Cerebellar cortex (tissue), 1 donor: ENCODE results near the gene KYAT1.
A peak's percentile ranks its signal among the peaks of the same experiment; 100 is the strongest.
"Not testable (repeated sequence)": the region's sequence is repeated elsewhere in the genome, so short reads cannot be mapped to it uniquely, and the experiment has no call there.

Source experiments
- DNase-seq: peaks from one replicate; pipeline ENCODE4 v3.0.0-alpha.2; 2015; ENCODE audit warnings: low spot score

The KYAT1 gene

DNA sequence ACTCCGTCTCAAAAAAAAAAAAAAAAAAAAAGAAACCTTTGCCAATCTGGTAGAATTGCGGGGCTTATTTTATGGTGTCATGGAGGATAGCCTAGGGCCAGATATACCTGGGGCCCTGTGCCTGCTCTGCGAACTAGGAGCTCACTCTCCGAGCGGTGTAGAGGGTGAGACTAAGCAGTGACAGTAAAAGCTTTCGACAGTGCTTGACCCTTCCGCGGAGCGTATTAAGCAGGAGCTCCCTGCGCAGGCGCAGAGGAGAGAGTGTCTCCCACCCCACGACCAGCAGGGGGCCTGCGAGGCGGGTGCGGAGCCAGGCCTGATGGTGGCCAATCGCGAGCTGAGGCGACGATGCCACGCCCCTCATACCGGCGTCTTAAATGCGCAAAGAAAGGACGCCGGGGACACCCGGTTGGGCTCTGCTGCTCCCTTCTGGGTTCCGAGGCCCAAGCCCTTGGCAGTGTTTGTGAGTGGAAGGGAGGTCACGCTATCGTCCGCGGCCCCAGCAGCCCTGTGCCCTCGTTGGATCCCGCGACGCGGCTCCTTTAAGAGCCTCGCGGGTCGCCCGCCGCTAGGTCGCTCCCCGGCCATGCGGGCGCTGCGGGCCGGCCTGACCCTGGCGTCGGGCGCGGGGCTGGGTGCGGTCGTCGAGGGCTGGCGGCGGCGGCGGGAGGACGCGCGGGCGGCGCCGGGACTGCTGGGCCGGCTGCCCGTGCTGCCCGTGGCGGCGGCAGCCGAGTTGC lies 63.5 kb downstream of the KYAT1 start, which contains the start of gene ENDOG:
Gene ENDOG (plus strand): TSS at position 402 of the 740 bp plus-strand sequence. CDS start 185 bp downstream, at position 587.
- peak; percentile 97 for DNase-seq

DNA sequence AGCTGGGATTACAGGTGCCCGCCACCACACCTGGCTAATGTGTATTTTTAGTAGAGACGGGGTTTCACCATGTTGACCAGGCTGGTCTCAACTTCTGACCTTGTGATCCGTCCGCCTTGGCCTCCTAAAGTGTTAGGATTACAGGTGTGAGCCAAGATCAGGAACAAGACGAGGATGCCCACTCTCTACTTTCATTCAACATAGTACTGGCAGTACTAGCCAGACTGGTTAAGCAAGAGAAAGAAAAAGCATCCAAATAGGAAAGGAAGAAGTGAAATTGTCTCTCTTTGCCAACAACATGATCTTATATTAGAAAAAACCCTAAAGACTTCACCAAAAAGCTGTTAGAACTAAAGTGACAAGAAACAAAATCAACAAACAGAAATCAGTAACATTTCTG lies 70.9 kb downstream of the KYAT1 start:
- DNase-seq: no peak

DNA sequence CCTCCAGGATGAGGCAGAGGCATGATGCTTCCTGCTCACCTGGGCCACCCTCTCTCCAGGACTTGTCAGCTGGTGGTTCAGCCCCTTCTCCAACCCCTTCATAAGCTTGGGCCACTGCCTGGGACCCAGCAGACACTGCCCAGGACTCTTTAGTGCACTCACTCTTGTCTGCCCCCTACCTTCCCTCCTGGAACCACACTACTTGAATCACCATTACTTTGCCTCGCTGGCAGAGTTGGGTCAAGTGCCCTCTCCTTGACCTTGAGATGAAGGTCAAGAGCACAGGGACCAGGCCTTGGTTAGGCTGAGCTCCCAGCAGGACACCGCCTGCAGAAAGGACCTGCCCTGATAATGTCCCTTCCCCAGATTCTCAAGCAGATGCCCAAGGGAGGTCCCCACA lies 71.9 kb downstream of the KYAT1 start:
- DNase-seq: no peak

DNA sequence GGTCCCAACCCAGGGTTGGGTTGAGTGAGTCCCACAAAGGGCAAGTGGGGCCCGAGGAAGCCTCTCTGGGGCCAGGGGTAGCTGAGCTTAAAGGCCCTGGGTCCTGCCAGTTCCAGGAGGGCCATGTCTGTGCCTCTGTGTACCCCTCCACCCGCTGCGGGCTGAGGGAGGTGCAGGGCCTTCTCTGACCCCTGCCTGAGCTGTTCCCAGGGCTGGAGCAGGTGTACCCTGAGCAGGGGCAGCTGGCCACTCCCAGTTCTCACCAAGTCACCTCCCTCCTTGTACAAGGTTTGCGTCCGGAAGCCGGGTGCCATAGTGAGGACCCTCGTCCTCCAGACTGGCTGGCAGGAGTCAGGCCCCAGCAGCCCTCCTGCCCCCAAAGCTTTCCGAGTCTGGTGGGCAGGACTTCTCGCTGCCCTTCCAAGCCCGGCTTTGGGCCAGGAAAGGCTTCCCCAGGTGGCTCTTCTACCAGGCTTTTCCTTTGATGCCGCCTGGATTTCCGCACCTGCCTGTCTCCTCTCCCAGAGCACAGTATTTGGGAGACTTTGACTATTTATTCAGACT lies 72.6 kb downstream of the KYAT1 start:
- DNase-seq: no peak

DNA sequence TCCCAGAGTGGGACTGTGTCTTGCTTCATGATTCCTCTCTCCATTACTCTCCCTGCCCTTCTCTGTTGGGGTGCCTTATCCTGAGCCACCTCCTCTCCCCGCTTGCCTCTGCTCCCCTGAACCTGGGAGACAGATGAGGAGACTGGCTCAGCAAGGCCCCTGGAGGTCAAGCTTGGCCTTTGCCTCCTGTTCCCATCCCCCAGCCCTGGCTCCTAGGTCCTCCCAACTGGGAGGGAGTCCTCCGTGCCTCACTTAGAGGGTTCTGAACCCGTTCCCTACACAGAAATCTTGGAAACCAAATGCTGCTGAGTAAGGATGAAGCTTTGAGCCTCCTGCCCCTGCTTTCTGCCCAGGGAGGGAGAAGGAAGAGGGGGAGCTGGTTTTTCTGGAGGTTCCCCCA lies 73.2 kb downstream of the KYAT1 start:
- DNase-seq: no peak

DNA sequence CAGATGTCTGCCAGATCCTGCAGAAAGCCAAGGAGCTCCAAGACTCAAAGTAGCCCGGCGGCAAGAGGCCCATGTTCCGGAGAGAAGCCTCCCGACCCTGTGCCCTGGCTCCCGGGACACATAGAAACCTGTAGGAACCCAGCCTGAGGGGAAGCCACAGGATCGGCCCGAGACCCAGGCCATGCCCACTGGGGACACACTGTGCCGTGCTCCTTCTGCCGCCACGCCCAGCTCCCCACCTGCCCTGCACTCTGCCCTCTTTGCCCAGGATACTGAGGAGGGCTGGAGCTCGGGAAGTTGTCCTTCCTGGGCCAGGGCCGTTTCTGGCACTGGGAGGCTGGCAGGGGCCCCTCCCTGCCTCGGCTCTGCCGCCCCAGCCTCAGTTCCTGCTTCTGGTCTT lies 73.9 kb downstream of the KYAT1 start:
- no peak for DNase-seq

DNA sequence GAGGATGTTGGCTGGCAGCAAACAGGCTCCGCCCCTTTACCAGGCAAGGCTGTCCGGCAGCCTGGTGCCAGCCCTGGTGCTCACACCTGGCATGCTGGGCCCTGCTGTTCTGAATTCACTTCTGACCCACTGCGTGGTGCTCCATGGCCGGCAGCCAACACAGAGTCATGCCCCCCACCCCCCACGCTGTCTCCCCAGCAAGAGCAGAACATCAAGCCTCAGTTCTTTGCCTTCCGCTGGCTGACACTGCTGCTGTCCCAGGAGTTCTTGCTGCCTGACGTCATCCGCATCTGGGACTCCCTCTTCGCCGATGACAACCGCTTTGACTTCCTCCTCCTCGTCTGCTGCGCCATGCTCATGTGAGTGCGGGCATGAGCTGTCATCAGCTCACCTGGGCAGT lies 76.1 kb downstream of the KYAT1 start:
- no peak for DNase-seq

DNA sequence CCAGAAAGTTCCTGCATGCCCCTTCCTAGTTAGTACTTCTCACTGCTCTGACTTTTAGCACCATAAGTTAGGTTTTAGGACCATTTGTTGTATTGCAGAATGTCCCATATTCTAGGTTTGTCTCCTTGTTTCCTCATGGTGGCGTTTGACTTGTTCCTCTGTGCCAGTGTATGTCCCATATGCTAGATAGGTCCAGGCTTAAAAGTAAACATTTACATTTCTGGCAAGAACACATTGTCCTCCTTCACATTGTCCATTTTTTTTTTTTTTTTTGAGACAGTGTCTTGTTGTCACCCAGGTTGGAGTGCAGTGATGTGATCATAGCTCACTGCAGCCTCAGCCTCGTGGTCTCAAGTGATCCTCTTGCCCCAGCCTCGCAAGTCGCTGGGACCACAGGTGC lies 79.3 kb downstream of the KYAT1 start:
- DNase-seq: no peak

DNA sequence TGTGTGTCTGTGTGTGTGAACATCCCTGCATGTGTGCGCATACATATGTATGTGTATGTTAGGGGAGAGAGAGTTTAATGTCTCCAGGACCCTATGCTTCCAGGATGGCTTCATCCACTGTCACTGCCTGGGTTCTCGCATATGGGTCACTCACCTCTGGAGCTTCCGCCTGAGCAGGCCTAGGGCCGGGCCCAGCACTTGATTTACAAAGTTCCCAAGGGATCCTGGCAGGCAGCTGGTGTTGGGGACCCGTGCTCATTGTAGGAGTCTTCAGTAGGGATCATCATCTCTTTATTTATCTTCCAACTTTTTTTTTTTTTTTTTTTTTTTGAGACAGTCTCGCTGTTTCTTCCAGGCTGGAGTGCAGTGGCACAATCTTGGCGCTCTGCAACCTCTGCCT lies 81.7 kb downstream of the KYAT1 start:
- DNase-seq: no peak

DNA sequence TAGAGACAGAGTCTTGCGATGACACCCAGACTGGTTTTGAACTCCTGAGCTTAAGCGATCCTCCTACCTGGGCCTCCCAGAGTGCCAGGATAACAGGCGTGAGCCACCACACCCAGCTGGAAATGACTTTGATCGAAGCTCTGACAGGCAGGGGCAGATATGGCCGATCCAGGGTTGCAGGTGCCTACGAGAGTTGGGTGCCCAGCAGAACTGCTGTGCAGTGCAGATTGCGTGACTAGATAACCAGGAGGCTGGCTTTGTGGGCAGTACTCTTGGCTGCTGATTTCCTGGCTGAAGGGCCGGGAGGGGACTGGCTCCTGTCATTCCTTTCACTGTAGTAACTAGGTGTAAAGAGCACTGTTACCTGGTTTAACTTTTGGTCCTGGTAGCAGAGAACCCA lies 82.9 kb downstream of the KYAT1 start:
- DNase-seq: no peak

DNA sequence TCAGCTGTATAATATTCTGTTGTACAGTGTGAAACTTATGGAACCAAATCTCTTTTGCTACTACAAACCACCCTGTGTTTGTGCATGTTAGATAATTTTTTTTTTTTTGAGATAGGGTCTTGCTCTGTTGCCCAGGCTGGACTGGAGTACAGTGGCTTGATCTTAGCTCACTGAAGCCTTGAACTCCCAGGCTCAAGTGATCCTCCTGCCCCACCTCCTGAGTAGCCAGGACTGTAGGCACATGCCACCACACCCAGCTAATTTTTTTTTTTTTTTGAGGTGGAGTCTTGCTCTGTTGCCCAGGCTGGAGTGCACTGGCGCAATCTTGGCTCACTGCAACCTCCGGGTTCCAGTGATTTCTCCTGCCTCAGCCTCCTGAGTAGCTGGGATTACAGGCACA lies 86.8 kb downstream of the KYAT1 start:
- DNase-seq: not testable (repeated sequence)

DNA sequence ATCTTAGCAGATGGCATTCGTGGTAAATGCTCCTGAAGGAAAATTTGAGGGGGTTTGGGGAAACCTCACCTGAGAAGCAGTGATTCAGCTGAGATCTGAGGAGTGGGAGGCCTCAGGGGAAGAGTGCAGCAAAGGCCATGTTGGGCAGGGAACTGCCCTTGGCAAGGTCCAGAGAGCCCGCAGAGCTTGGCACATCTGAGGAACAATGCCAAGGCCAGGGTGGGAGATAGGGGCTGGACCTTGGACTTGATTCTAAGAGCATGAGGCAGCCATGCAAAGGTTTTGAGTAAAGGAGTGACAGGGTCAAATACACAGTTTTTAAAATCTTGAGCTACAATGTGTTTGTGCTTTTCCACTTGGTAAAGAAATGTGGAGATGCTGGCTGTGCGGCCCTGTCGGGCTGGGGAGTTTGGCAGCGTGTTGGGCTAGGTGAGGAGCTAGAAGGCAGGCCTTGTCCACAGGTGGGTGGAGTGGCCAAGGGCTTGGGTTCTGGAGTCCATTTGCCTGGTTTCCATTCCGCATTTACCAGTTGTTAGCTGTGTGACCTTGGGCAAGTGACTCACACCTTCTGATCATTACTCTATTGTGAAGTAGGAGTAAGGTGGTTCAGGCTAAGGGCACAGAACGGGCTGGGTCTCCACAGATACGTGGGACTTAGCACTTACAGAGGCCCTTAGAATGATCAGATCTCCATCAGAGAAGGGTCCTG lies 88.6 kb downstream of the KYAT1 start:
- DNase-seq: no peak

DNA sequence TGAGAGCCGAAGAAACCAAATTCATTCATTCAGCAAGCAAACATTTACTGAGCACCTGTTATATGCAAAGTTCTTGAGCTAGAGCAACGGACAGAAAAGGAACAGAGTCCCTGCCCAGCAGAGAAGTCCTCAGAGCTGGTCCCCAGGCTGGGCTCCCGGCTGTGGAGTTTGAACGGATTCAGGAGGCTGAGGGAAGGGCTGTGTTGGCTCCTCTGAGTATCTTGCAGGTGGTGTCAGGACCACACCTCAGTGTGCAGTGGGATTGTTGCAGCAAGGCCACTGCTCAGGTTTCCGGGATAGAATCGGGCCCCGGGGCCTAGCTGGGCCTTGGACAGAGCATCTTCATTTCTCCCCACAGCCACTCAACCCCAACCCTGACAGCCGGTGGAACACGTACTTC lies 89.6 kb downstream of the KYAT1 start:
- DNase-seq: no peak

DNA sequence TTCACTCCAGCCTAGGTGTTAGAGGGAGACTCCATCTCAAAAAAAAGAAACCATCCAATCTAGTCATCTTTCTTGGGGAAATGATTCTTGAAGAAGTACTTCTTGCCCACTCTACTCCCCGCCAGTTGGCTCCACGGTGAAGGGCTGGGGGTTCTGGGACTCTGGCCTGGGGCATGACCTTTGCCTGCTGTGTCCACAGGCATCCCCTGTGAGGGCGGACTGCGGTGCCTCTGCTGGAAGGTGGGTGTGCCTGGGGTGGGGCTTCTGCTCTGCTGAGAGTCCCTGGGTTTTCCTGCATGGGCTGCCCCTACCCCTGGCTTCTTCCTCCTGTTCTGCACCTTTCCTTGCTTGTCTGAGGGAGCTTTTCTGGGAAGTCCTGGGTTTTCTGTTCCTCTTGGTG lies 91.2 kb downstream of the KYAT1 start:
- no peak for DNase-seq

DNA sequence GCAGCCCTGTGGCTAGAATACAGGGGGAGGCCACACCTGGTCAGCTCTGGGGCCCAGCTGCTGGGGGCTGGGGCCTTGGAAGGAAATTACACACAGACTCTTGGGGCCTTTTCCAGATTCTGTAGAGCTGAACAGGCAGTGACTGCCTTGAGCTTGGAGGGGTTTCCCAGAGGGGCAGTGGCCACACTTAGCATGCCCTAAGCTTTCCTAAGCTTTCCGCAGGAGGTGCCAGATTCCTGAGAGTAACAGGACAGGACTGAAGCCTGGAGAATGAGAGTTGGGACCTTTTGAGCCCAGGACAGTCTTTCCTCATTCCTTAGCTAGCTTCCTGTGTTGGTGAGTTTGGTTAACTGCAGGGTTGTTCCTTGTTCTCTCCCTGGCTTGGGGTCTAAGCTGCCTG lies 93.3 kb downstream of the KYAT1 start:
- DNase-seq: no peak

DNA sequence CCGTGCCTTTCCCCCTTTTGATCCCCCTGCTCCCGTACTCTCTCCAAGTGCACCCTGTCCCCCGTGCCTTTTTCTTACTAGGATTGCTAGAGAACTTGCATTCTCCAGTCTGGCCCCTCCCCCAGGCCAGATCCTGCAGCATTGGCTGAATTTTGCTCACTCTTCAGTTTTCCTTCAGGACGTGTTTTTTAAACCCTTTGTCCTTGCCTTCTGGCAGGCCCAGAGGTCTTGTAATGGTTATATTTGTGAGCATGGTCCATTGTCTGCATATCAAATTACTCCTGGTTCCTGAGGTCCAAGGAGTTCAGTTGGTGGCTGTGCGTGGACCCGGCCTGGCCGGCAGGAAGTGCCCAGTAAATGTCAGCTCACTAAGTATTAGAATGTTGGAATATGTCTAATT lies 94.1 kb downstream of the KYAT1 start:
- peak; percentile 16 for DNase-seq

DNA sequence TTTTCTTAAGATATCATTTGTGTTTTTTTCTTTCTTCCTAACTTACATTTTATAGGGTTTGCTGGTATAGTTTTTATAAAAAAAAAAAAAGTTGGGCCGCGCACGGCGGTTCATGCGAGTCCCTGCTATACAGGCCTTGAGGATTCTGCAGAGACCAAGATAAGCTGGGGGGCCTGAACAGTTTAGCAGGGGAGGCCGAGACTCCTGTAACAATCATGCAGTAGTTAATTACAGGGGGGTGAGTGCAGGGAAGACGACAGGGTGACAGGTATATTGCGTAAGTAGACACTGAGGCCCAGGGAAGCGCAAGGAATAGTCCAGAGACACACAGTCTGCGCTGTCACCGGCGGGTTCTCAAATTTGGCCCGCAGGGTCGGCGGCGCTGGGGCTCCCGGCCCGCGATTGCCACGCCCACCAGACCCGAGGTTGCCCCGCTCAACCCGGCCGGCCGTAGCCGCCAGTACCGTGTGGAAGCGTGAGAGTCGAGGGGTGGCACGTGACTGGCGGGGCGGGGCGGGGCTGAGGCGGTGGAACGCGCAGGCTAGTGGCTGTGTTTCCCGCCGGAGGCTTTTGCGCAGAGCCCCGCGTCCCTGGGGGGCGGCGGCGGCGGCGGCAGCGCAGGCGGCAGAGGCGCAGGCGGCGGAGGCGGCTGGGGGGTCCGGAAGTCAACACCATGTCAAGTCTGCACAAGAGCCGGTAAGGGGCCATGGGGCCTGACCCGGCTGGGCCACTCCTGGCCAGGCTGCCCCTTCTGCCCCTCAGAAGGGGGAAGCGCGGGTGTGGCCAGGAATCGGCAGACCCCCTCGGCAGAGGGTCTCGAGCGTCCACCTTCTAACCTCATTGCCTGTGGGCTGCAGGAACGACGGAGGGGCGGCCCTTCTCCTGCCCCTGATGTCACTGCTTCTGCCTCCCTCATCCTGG lies 94.8 kb downstream of the KYAT1 start, which contains the start of gene TBC1D13:
Gene TBC1D13 (plus strand): TSS at position 573 of the 921 bp plus-strand sequence. CDS start 101 bp downstream, at position 674.
- peak; percentile 86 for DNase-seq

DNA sequence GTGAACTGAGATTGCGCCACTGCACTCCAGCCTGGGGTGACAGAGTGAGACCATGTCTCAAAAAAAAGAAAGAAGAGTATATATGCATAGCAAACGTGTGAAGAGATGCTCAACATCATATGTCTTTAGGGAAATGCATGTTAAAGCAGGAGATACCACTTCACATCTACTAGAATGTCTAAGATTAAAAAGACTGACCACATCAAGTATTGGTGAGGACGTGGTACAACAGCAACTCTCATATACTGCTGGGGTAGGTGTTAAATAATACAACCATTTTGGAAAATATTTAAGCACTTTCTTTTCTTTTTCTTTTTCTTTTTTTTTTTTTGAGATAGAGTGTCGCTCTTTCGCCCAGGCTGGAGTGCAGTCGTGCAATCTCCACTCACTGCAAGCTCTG lies 96.3 kb downstream of the KYAT1 start:
- no peak for DNase-seq
